Upper lobe of left lung (tissue), 4 donors: ENCODE results near the gene GPR149.

Experiments used
- POLR2A ChIP-seq, 4 donors: fragments of 450-650 bp; IDR thresholded peaks; one replicate each; pipeline ENCODE4 v1.5.1; 2016 to 2017; ENCODE audit warnings: antibody characterized with exemption in 4 of 4, mild to moderate bottlenecking in 2 of 4
- TF ChIP-seq, protein P1 (sequence below), 6 experiments: fragments of 450-650 bp in 4 of 6; fragments of 200-600 bp in 2 of 6; sonication (generic) in 2 of 6; IDR thresholded peaks; one replicate each; pipeline ENCODE4 v1.5.1; 2016 to 2019; ENCODE audit warnings: antibody characterized with exemption in 6 of 6

- TF ChIP-seq, protein P1, sequence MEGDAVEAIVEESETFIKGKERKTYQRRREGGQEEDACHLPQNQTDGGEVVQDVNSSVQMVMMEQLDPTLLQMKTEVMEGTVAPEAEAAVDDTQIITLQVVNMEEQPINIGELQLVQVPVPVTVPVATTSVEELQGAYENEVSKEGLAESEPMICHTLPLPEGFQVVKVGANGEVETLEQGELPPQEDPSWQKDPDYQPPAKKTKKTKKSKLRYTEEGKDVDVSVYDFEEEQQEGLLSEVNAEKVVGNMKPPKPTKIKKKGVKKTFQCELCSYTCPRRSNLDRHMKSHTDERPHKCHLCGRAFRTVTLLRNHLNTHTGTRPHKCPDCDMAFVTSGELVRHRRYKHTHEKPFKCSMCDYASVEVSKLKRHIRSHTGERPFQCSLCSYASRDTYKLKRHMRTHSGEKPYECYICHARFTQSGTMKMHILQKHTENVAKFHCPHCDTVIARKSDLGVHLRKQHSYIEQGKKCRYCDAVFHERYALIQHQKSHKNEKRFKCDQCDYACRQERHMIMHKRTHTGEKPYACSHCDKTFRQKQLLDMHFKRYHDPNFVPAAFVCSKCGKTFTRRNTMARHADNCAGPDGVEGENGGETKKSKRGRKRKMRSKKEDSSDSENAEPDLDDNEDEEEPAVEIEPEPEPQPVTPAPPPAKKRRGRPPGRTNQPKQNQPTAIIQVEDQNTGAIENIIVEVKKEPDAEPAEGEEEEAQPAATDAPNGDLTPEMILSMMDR (IDR thresholded peaks at IDR 0.05), result no peak
- peak in 2 of 4 donors; percentile 81 to 85 for TF ChIP-seq POLR2A (IDR thresholded peaks at IDR 0.05)
These were observed 105.9 kb downstream of the GPR149 start, which contains the start of gene DHX36 for GRCh38 chr3:154323891-154324738.
